Left hindlimb (tissue), 1 donor: ENCODE measurements around the gene CMIP.

Experiments
- DNase-seq: peaks from one replicate; pipeline ENCODE4 v3.0.0-alpha.2; 2018

The CMIP gene

GRCh38 chr16:81646561-81646960 lies 202.0 kb downstream of the CMIP start:
- no peak for DNase-seq

GRCh38 chr16:81647527-81647926 lies 202.9 kb downstream of the CMIP start:
- DNase-seq: no peak

- no peak for DNase-seq
These were observed 205.1 kb downstream of the CMIP start for GRCh38 chr16:81649561-81650184.

- DNase-seq: no peak
These were observed 205.7 kb downstream of the CMIP start for GRCh38 chr16:81650281-81650680.

- peak; percentile 94 for DNase-seq
These were observed 206.5 kb downstream of the CMIP start for GRCh38 chr16:81650982-81651562.

GRCh38 chr16:81651758-81652718 lies 207.4 kb downstream of the CMIP start:
- DNase-seq: no peak

- no peak for DNase-seq
These were observed 208.3 kb downstream of the CMIP start for GRCh38 chr16:81652798-81653505.

- DNase-seq: no peak
These were observed 209.7 kb downstream of the CMIP start for GRCh38 chr16:81654346-81654745.

- DNase-seq: no peak
These were observed 211.0 kb downstream of the CMIP start for GRCh38 chr16:81655469-81656162.

GRCh38 chr16:81657224-81657623 lies 212.6 kb downstream of the CMIP start:
- DNase-seq: no peak

GRCh38 chr16:81657781-81658180 lies 213.2 kb downstream of the CMIP start:
- DNase-seq: no peak

- DNase-seq: no peak
These were observed 213.8 kb downstream of the CMIP start for GRCh38 chr16:81658373-81658772.

- no peak for DNase-seq
These were observed 214.6 kb downstream of the CMIP start for GRCh38 chr16:81659249-81659648.

- DNase-seq: no peak
These were observed 216.5 kb downstream of the CMIP start for GRCh38 chr16:81661082-81661481.

GRCh38 chr16:81664153-81664552 lies 219.5 kb downstream of the CMIP start:
- no peak for DNase-seq

- DNase-seq: no peak
These were observed 221.0 kb downstream of the CMIP start for GRCh38 chr16:81665588-81665987.

GRCh38 chr16:81666113-81666512 lies 221.5 kb downstream of the CMIP start:
- DNase-seq: no peak

GRCh38 chr16:81668243-81669097 lies 223.9 kb downstream of the CMIP start:
- DNase-seq: no peak

GRCh38 chr16:81669473-81670350 lies 225.1 kb downstream of the CMIP start:
- DNase-seq: no peak
